Chondrocyte (in vitro differentiated cells): ENCODE data around the gene GPSM1. TPM values are rescaled to one million over a fixed set of nuclear protein-coding genes. Genes with fewer than 3 reads are reported as not detected.
"Not testable (repeated sequence)": the region's sequence is repeated elsewhere in the genome, so short reads cannot be mapped to it uniquely, and the experiment has no call there.

ENCODE experiments used
- DNase-seq: peaks from one replicate; pipeline ENCODE4 v3.0.0; 2021; ENCODE audit warnings: mixed read lengths, low spot score
- H3K27ac Mint-ChIP-seq: one replicate; pipeline ENCODE4 v1.8.0; 2021; ENCODE audit warnings: mild to moderate bottlenecking, moderate library complexity, mixed read lengths; ENCODE audit not compliant: unreplicated experiment
- H3K27me3 Mint-ChIP-seq: 2 replicates; pipeline ENCODE4 v1.8.0; 2021; ENCODE audit warnings: low read depth, mixed read lengths
- H3K36me3 Mint-ChIP-seq: 2 replicates; pipeline ENCODE4 v1.8.0; 2021; ENCODE audit warnings: low read depth, mixed read lengths
- H3K4me1 Mint-ChIP-seq: 2 replicates; pipeline ENCODE4 v1.8.0; 2021; ENCODE audit warnings: low read depth, mild to moderate bottlenecking, mixed read lengths
- H3K4me3 Mint-ChIP-seq: one replicate; pipeline ENCODE4 v1.8.0; 2021; ENCODE audit warnings: mild to moderate bottlenecking, moderate library complexity, mixed read lengths; ENCODE audit not compliant: unreplicated experiment
- H3K9me3 Mint-ChIP-seq: 2 replicates; pipeline ENCODE4 v1.8.0; 2021; ENCODE audit warnings: low read depth, mixed read lengths
- CTCF ChIP-seq: fragments of 200-600 bp; sonication (generic); IDR thresholded peaks from 2 replicates; pipeline ENCODE4 v1.5.0; 2021; ENCODE audit warnings: antibody characterized with exemption, mild to moderate bottlenecking, moderate library complexity
- total RNA-seq: library from RNA; stranded (reverse); gene quantifications from 3 replicates; pipeline ENCODE4 v1.2.1, GENCODE V29; 2021

GPSM1 gene
- total RNA-seq, 1 donor from 2014 or later: 40.0 TPM

- peaks cover 10% of the 10 kb centered on the region for H3K4me1 Mint-ChIP-seq
Measured at GRCh38 chr9:136348691-136349090, 21.4 kb downstream of the GPSM1 start.

DNA sequence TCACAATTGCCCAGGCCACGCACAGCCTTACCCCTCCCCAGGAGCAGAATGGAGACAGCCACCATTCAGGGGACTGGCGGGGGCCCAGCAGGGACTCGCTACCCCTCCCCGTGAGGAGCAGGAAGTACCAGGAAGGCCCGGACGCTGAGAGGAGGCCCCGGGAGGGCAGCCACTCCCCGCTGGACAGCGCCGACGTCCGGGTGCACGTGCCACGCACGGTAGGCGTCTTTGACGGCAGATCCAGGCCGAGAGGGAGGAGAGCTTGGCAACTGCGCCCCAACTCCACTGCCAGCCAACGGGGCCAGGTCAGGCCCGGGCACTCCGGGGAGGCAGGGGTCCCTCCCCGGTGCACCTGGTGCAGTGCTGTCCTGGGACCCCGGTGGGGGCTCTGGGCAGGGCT, 22.2 kb downstream of the GPSM1 start:
- no peaks in the 10 kb centered on the region for H3K27me3 Mint-ChIP-seq
- H3K4me1 Mint-ChIP-seq: peaks cover 17% of the 10 kb centered on the region
- no peak for DNase-seq
- no peaks in the 10 kb centered on the region for H3K9me3 Mint-ChIP-seq
- H3K36me3 Mint-ChIP-seq: no peaks in the 10 kb centered on the region
- TF ChIP-seq CTCF: no peak
- H3K27ac Mint-ChIP-seq: no peak overlapping the region
- H3K4me3 Mint-ChIP-seq: no peak overlapping the region

More at GRCh38 chr9:136348691-136349090, 21.4 kb downstream of the GPSM1 start:
- no peaks in the 10 kb centered on the region for H3K36me3 Mint-ChIP-seq
- no peaks in the 10 kb centered on the region for H3K27me3 Mint-ChIP-seq
- DNase-seq: no peak
- TF ChIP-seq CTCF: no peak
- H3K9me3 Mint-ChIP-seq: no peaks in the 10 kb centered on the region
- no peak overlapping the region for H3K4me3 Mint-ChIP-seq
- H3K27ac Mint-ChIP-seq: no peak overlapping the region

DNA sequence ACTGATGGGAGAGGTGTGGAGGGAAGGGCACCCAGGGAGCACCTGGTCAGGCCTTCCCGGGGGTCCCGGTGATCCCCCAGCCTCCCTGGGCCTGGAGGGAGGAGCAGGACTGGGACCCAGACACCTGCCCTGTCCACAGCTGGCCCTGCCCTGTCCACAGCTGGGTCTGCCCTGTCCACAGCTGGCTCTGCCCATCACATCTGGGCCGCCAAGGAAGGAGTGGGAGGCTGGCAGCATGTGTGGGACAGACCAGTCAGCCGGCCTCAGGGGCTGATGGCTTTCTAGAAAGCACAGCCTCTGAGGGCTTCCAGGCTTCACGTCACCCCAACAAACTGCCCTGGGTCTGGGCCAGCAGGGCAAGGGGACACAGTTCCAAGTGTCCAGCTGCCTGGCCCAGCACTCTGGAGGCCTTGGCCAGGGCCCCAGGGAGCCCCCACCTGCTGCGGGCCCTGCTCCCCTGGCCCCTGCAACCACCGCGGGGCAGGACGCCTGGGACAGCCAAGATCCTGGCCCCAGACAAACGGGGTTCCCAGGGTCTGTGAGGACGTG, 24.0 kb downstream of the GPSM1 start:
- no peak for TF ChIP-seq CTCF
- H3K27ac Mint-ChIP-seq: no peak overlapping the region
- H3K4me1 Mint-ChIP-seq: peaks cover 11% of the 10 kb centered on the region
- H3K36me3 Mint-ChIP-seq: no peaks in the 10 kb centered on the region
- H3K9me3 Mint-ChIP-seq: no peaks in the 10 kb centered on the region
- no peak for DNase-seq
- no peaks in the 10 kb centered on the region for H3K27me3 Mint-ChIP-seq
- H3K4me3 Mint-ChIP-seq: no peak overlapping the region

GRCh38 chr9:136351868-136352267, 24.5 kb downstream of the GPSM1 start:
- H3K4me1 Mint-ChIP-seq: peaks cover 11% of the 10 kb centered on the region
- DNase-seq, H3K27ac Mint-ChIP-seq, H3K36me3 Mint-ChIP-seq, H3K27me3 Mint-ChIP-seq, H3K4me3 Mint-ChIP-seq, H3K9me3 Mint-ChIP-seq: not testable (repeated sequence)

DNA sequence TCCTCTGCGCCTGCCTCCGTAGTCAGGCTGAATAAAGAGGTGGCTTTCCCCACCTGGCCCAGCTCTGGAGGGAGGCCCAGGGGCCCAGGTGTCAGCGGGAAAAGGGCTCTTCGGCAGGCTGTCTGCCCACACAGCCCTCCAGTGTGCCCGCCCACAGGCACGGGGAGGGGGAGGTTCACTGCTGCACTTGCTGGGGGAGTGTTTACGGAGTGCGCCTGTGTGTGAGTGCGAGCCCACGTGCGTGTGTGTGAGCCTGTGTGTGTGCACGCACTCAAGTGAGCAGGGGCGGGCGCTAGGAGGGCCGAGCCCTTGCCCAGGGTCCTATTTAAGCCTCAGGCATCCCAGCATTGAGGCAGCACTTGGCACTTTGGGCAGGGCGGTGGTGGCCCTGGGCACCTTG, 25.3 kb downstream of the GPSM1 start:
- Mint-ChIP-seq H3K4me1 (peaks cover 11% of the 10 kb centered on the region), H3K27me3 (no peaks in the 10 kb centered on the region), H3K9me3 (no peaks in the 10 kb centered on the region), H3K4me3 (no peak overlapping the region), H3K27ac (no peak overlapping the region), H3K36me3 (no peaks in the 10 kb centered on the region)
- no peak for TF ChIP-seq CTCF
- no peak for DNase-seq

GRCh38 chr9:136353088-136353487, 25.7 kb downstream of the GPSM1 start:
- Mint-ChIP-seq H3K4me1 (peaks cover 11% of the 10 kb centered on the region), H3K27me3 (no peaks in the 10 kb centered on the region), H3K4me3 (no peak overlapping the region), H3K36me3 (no peaks in the 10 kb centered on the region), H3K9me3 (no peaks in the 10 kb centered on the region), H3K27ac (no peak overlapping the region)
- TF ChIP-seq CTCF: no peak
- no peak for DNase-seq
